TTC549 (cell line): Measurements from ENCODE around the gene KDM4B.

Experiments
- FAIRE-seq: peaks from 2 replicates; lab custom pipeline; 2012; peaks lifted over from hg19 to GRCh38; lab: Jason Lieb, UNC

The KDM4B gene

DNA sequence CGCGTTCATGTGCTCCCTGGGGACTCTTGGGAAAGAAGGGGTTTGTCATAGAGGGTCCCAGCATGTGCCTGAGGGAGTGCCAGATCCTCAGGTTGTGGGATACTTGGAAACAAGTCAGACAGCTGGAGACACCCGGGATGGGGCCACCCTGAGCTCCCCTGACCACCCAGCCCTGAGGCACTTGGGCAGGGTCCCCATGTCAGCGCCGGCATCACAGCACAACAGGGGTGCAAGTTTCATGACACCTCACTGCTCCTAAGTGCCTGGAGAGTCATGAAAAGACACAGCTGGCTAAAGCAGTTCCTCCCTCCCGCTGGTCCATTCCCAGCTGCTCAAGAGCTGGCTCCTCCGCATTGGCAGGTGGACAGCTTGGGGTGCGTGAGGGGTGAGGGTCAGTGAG lies 102.7 kb downstream of the KDM4B start:
- FAIRE-seq, result no peak

DNA sequence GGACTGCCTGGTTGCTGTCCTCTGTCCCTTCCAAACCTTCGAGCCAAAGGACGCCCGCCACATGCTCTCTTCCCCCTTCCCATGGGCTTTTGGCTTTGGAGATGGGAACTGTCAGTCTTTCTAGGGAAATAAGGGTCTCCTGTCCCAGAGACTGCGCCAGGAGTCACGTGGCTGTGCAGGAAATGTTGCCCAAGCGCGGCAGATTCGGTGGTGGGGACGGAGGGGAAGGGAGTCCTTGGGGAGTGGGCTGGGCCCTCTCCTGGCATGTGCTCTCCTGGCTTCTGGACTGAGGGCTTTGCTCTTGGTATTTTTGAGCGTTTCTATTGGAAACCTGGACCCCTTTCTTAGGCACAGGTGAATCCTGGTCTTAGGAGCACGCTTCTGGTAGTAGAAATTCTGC lies 103.2 kb downstream of the KDM4B start:
- FAIRE-seq, result no peak

DNA sequence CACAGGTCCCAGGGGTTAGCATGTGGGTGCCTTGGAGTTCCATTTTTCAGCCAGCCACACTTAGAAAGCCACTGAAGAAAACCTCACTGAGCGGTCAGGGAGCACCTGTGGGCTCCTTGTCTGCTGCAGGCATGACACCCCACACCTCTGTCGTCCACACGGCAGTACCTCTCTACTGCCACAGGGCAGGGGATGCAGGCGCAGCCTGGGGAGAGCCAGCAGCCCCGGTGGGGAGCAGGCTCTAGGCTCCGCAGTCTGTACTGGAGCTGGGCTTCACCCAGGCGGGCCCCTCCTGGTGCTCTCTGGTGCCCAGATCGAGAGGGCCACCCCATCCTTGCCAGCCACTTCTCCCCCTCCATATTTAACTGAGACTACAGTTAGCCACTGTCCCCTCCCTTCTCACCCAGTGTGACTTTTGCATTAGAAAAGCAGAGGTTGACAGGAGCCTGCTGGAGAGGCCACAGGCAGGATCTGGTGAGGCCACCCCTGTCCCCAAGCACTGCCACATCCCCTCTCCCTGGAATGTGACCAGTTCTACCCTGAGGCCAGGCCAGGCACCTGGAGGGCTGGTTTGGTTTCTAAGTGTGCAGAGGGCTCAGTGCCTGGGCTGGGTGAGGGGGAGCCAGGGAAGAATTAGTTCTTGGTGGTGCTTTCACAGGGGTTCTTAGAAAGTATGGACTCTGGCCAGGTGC lies 104.4 kb downstream of the KDM4B start:
- no peak for FAIRE-seq

DNA sequence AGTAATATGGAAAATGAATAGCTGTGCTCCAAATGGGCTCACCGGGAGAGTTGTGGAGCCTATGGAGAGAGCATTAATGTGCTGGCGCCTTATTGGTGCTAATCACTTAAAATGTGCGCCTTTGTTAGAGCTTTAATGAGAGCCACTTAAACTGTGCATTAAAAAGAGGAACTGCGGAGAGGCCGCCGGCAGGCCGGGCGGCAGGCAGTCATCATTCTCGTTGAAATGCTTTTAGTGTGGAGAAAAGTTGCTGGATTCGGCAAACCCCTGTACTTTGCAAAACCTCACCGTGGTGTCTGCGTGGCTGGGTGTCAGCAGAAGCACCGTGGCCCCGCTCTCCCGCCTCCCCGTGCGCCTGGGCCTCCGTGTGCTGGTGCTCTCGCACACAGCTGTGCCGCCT lies 105.5 kb downstream of the KDM4B start:
- FAIRE-seq, result no peak

DNA sequence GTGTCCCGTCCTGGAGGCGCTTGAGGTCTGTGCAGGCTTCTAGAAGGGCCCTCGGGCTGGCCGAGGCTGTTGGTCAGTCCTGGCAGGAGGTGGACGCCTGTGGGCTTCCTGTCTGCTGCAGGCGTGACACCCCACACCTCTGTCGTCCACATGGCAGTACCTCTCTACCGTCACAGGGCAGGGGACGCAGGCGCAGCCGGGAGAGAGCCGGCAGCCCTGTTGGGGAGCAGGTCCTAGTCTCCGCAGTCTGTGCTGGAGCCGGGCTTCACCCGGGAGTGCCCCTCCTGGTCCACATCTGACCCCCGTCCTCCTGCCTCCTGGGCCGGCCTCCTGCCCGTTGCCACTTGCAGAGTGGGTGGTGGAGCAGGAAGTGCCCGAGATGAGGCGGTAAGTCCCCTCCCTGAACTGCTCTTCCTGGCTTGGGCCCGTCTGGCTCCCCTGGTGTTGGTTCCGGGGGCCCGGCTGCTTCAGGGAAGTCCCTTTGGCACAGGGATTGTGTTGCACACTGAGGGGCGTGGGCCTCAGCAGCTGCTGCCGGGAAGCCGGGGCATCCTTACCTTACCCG lies 106.0 kb downstream of the KDM4B start:
- FAIRE-seq, result no peak

DNA sequence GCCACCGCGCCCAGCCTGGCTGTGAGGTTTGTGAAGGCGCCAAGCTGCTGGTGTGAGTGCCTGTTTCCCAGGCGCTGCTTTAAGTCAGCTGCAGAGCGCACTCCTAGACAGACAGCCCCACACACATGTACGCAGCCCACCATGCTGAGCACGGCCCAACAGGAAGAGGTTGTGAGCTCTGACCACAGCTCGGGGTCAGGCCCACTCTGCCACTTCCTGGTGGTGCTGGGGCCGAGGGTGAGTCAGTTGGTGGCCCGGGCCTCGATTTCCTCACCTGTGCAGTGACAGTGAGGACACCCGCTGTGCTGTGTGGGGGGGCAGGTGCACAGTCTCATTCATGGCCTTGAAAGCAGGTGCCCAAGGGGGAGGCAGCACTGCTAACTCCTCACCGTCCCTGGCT lies 106.7 kb downstream of the KDM4B start:
- no peak for FAIRE-seq

DNA sequence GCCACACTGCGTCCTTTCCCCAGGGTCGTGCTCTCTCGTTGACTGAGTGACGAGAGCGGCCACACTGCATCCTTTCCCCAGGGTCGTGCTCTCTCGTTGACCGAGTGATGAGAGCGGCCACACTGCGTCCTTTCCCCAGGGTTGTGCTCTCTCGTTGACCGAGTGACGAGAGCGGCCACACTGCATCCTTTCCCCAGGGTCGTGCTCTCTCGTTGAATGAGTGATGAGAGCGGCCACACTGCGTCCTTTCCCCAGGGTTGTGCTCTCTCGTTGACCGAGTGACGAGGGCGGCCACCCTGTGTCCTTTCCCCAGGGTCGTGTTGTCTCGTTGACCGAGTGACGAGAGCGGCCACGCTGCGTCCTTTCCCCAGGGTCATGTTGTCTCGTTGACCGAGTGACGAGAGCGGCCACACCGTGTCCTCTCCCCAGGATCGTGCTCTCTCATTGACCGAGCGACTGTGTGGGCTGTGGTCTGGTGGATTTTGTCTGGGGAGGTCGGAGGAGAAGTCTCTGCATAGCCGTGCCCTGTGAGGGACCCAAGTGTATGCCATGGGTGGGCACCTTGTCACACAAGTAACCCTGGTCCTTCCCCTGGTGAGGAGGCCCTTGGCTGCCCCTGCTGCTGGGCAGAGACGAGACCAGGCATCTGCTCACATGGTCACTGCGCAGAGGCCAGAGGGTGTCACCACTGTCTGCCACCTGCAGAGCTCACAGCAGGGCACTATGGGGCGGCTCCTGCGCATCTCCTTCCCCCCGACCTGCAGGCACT lies 107.7 kb downstream of the KDM4B start:
- FAIRE-seq, result no peak

DNA sequence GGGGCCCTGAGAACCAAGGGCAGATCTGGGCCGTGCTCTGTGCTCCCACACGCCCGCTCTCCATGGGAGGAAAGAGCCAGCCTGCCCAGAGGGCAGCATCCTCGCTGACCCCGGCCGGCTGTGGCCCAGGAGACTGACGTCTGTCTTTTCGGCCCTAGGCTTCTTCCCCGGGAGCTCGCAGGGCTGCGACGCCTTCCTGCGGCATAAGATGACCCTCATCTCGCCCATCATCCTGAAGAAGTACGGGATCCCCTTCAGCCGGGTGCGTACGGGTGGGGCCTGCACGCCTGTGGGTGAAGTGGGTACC lies 108.2 kb downstream of the KDM4B start:
- FAIRE-seq, result no peak

DNA sequence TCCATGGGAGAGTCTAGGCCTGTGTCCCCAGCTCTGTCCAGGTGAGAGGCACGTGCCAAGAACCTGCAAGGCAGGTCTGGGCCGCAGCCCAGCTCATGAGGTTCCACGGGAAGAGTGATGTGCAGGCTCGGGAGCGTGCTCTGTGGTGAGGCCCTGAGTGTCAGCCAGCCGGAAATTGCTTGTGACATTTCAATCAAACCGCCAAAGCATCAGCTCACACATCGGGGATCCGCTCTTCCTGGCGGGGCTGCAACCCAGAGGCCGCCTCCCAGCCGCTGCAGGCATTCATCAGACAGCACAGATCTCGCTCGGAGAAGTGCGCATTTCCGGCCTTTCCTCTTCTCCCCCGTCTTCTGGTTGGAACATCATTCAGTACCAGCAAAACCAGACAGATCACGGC lies 109.3 kb downstream of the KDM4B start:
- FAIRE-seq, result no peak

DNA sequence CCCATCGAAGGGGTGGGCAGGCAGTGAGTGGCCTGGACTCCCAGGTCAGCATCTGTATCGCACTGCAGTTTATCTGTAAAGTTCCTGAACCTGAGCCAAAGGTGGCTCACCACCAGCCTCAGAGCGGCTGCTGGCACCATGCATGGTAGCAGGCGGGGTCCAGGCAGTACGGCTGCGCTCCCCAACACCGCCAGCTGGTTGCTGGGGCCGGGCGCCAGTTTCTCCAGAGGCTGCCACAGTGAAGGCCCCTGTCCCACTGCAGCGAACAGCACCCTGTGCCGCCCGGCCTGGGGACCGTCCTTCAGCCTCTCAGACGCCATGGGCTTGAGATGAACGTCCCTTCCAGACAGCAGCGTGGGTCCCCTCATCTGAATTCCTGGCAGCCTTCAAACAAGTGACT lies 109.8 kb downstream of the KDM4B start:
- no peak for FAIRE-seq

DNA sequence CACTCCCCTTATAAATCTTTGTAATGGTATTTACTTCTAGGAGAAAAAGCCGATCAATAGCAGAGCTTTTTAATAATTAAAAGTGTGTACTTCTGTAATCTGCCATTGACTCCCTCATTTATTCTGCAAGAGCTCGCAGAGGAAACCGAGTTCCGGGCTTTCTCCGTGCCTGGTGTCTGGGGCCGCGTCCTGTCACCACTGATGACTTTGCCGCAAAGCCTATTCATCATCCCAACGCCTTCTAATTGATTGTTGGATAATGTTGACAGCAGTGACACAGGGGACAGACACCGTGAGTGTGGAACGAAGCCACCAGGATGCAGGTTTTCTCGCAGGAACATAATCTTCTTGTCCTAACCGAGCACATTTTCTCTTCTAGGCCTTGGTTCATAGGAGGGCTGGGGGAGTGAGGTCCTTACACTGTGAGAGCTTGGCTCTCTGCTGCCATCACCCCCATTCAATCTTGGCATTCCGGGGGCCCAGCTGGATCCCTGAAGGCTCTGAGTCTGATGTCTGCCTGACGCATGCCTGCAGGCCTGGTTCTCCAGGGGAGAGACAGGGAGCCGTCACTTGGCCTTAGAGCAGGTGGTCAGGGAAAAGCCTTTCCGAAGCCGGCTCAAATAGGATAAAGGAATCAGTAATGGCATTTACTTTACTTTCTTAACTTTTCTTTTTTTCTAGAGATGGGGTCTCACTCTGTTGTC lies 110.3 kb downstream of the KDM4B start:
- no peak for FAIRE-seq

DNA sequence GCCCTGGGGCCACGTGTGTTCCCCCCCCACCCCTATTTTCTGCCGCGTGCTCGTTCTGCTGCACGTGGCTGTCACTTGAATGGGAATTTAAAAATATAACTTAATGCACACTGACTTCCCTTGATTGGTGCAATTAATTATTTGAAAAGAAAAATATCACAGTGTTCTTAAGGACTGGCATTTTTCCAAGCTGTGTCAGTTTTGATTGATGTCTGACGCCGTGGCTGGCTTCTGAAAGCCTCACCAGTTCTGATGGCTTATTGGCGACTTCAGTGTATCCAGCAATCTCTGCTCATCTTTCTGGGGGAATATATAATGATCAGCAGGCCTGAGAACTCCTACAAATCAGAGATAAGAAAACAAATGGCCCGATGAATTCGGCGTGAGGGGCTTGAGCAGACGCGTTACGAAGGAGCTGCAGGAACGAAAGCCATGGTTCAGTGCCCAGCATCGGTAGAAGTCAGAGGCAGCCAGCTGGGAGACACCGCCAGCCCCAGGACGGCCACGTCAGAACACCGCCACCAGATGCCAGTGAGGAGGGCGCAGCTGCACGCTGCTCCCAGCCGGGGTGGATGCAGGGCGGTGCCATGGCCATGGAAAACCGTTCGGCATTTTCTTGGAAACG lies 111.2 kb downstream of the KDM4B start:
- FAIRE-seq, result no peak

DNA sequence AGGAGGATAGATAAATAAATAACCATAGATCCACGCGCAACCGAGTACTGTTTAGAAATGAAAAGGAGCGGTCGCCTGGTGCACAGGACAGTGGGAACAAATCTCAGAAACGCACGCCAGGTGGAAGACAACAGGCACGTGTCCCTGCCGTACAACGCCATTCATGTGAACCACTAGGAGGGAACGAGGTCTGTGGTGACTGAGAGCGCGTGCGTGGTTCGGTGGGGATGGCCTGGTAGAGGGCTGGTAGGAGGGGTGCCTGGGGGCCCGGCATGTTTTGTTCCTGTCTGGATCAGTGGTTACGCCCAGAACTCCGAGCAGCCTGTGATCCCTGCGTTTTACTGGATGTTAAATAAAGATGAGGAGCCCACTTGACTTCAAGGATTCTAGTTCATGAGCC lies 111.9 kb downstream of the KDM4B start:
- FAIRE-seq, result no peak

DNA sequence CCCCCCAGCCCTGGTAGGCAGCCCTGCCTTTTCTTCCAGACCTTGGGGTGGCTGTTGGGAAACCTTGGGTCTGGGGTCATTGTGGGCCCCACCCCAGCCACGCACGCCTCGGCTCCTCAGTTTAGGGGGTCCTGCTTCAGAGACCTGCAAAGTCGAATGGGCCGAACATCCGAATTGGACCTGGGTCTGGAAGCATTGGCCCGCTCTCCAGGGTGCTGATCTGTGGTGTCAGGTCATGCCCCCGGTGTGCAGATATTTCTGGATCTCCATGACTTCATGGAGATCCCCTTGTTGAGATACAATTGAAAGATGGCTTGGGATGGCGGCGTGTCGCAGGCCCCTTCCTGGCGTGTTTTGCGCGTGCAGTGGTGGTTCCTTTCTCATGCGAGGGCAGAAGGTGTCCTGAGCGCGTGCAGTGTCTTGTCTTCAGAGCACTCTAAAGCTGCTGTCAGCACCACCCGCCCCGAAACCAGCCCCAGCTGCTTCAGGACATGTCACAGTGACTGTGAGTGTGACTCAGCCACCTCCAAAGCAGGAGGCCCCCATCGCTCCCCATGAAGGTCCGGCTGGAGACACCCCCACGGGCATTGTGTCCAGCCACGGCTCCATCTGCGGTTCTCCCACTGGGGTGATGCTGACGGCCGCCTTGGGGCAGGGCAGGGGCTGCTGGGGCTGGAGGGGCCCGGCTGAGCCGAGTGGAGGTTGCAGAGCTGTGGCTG lies 112.7 kb downstream of the KDM4B start:
- no peak for FAIRE-seq

DNA sequence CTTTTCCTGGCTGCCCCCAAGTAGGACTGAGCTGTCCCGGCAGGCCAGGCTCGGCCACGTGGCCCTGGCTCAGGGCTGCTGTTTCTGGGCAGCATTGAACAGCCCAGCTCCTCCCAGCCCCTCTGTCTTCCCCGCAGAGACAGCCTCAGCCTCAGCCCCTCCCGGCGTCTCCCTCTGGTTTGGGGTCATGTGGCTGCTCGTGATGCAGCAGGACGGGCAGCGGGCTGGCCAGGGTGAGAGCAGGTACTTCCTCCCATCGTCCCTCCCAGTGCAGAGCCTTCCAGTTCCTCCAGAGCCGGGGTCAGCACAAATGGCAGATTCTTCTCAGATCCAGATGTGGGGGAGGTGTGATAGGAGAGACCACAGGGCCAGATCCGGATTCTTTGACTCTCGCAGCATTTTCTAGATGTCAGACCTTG lies 114.6 kb downstream of the KDM4B start:
- no peak for FAIRE-seq

DNA sequence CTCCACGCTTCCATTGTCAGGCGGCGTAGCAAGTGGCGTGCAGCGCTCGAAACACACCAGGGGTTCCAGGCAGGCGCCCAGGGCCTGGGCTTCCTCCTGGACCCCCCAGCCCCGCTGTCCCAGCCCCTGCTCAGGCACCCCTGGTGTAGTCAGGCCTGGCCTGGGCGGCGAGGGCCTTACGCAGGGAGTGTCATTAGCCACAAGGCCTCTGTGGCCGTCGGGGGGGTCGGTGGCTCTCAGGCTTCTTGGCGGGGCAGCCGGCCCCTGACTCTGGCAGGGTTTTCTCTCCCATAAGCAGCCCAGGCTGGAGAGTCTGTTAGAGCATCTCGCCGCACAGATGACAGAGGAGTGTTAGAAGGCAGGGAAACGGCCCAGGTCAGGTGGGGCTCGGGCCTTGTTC lies 116.7 kb downstream of the KDM4B start:
- no peak for FAIRE-seq

DNA sequence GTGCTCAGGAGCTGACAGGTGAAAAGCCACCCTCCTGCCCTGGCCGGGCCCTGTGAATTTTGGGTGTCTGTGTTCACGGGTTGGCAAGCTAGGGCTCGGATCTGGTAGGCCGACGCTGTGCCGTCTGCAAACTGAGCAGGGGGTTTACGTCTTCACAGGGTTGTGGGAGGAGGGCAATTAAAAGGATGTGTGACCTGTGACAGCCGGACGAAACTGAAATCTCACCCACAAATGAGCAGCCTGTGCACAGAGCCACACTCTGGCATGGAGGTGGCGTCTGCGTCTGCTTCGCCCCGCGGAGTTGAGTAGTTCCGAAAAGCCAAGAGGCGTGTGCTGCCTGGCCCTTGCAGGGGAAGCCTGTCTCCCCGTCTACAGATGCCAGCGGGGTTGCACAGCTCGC lies 117.3 kb downstream of the KDM4B start:
- FAIRE-seq, result no peak

DNA sequence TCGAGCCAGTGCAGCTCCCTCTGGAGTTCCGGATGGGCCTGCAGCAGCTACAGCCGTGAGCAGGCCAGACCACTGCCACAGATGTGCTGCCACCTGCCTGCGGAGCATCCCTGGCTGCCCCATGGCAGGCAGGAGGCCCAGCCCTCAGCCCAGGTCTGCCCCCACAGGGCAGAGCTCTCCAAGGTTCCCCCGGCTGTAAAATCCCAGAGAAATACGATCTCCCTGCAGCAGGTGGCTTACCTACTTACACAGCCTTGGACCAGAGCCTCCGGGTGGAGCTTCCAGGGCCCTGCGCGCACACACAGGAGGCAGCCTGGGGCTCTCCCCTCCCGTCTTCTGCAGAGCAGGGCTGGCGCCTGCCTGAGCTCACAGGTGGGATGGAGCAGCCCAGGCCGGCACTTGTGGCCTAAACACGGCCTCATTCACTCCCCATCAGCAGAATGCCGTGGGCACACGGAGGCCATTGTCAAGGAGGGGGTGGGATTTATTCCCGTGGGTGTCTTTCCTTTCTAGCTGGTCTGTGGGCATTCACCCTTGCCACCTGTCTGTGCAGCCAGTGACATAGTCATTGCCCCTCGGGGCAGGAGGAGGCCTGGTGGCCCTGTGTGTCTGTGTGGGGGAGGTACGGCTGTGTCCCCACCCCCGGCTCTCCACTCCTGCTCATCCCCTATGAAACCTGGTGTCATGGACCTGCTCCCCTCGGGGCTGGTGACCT lies 118.0 kb downstream of the KDM4B start:
- FAIRE-seq, result no peak

DNA sequence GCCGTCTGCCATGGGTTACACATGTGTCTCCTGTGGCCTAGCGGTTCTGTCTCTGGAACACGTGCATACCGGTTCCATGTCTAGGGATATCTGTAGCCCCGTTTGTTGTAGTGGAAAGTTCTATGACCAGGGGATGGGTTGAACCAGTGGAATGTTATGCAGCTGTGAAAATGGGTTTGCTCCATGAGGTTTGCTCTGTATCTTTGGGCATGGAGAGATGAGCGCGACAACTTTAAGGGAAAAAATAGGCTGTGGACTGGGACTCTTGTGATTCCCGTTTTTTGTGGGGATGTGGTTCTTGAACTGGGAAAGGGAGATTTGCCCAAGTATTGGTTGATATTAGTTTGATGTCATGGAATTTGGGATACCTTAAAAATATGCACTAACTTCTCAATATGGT lies 120.4 kb downstream of the KDM4B start:
- no peak for FAIRE-seq

DNA sequence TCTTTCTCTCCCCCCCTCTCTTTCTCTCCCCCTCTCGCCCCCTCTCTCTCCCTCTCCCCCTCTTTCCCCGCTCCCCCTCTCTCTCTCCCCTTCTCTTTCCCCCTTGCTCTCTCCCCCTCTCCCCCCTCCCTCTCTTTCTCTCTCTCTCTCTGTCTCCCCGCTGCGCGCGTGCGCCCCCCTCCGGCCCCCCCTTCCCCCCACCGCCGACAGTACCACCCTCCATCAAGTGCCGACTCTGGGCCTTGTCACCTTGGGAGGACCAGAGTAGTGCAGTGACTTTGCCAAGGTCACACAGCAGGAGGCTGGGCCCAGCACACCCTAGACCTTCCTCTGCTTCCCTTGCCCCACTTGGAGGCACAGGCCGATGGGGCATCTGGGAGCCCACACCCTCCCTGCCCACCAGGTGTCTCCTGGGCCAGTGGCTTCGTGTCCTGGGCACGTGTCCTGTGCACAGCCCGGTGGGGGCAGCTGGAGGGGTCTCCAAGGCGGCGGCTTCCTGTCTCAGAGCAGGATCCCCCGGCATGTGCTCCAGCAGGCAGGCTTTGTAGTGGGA lies 121.6 kb downstream of the KDM4B start:
- no peak for FAIRE-seq

DNA sequence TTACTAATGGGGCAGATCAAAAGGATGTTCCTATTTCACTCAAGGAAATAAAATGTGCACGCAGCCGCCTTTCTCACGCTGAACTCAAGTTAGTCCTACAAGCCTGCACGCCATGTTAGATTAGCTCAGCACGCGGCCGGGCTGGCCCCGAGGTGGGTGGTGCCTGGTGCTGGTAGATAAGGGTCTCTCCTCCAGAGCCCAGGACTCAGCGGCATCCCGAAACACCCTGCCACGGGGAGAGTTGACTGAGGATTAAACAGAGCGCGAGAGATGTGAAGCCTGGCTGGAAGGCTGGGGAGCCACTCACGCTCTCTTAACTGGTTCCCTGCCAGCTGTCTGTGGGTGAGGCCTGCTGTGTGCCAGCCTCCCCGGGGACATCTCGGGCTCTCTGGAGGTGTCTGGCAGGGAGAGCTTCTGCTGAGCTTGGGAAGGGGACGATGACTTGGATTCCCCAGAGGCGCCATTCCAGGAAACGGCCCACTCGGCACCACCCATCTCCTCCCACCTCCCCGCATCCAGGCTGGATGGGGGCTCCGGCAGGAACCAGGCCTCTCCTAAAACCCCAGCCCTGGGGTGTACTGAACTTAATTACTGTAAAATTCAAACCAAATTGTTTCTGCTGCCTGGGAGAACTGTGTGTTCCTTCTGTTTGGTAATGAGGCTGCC lies 122.2 kb downstream of the KDM4B start:
- FAIRE-seq, result no peak
